GM21737 (cell line): ENCODE data around the gene SYPL1.
"Not testable (repeated sequence)": the region's sequence is repeated elsewhere in the genome, so short reads cannot be mapped to it uniquely, and the experiment has no call there.

ENCODE experiments used
- ATAC-seq: cut with Tn5 transposase; IDR thresholded peaks from one replicate; pipeline ENCODE4 v1.9.1; 2021; ENCODE audit warnings: mild to moderate bottlenecking, moderate library complexity; ENCODE audit not compliant: unreplicated experiment

The SYPL1 gene

DNA sequence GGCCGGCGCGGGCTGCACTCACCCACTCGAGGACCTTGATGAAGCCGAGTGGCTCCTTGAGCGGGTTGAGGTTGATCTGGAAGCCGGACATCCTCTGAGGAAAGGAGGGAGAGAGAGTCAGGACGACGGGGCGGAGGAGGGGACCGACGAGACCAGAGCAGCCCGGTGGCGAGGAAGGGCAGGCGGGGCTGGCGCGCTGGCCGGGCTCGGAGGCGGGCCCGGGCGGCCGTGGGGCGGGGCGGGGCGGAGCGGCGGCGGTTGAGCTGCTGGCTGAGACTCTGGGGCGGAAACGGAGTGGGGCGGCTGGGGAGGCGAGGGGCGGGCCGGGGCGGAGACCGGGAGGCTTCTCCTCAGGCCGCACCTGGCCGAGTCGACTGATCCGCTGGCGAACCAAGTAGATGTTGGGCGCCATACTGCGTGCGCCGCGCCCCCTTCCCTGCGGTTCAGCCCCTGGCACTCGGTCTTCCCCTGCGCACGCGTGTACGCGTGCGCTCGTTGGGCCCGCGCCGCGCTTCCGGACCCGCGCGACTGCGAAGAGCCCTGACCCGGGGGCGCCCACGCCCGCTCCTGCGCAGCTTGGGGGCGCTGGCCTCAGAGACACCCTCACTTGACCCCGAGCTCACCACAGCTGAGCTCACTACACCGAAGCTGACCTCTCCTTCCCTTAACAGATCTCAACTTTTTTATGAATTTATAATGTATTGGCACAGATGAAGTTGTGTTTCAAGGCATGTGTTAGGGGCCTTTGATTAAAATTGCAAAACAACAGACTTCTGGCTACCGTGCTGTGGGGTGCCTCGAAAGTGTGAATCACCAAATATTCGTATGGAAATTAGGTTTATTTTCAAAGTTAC, at the start of gene SYPL1:
Gene SYPL1 (minus strand): TSS at position 195 of the 854 bp plus-strand sequence. CDS start 104 bp downstream, at position 91.
- ATAC-seq, result peak; percentile 77

DNA sequence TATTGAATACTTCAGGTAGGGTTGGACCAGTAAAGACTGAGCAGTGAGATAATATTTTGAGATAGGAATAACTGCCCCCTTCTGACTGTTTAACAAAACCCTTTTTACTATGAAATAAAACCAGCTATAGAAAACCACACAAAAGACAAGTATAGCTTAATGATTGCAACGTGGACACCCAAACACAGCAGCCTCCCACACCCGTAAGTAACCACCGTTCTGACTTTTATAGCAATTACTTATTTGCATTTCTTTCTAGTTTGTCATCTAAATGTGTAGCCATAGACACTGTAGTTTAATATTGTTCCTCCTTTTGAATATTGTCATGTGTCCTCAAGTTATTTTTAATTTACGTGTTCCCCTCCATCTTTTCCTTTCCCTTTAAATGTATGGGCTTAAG, 42.9 kb upstream of the SYPL1 start:
- no peak for ATAC-seq

DNA sequence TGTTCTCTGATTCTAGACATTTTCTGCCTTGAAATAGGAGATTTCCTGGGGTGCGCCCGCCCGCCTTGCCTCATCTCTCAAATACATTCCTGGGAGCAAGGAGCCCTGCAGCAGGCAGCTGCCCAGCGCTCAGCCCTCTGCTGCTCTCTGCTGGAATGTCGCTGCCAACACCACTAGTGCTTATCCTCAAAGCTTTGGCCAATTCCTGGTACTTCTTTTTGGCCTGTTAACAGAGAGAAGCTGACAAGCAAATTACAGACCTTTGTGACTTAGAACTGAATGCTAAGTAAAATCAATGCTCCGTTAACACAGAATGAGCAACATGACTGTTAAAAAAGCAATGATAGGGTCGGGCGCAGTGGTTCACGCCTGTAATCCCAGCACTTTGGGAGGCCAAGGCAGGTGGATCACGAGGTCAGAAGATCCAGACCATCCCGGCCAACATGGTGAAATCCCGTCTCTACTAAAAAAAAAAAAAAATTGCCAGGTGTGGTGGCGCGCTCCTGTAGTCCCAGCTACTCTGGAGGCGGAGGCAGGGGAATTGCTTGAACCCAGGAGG, 41.9 kb upstream of the SYPL1 start:
- ATAC-seq, result peak; percentile 73

DNA sequence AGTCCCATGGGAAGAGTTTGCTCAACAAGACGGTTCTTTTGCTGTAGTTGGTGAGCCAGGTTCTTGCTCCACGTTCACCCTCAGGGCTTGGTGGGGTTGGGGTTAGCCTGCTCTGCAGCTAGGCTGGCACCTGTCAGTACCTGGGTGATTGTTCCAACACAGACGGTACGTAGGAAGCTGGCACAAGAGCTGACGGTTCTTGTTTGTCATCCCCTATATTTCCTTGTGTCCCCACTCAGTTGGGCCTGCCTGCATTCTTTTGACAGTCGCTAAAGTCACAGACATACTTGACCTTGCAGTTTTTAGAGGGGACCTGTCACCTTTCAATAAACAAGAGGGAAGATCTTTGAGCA, 40.2 kb upstream of the SYPL1 start:
- ATAC-seq, result no peak

DNA sequence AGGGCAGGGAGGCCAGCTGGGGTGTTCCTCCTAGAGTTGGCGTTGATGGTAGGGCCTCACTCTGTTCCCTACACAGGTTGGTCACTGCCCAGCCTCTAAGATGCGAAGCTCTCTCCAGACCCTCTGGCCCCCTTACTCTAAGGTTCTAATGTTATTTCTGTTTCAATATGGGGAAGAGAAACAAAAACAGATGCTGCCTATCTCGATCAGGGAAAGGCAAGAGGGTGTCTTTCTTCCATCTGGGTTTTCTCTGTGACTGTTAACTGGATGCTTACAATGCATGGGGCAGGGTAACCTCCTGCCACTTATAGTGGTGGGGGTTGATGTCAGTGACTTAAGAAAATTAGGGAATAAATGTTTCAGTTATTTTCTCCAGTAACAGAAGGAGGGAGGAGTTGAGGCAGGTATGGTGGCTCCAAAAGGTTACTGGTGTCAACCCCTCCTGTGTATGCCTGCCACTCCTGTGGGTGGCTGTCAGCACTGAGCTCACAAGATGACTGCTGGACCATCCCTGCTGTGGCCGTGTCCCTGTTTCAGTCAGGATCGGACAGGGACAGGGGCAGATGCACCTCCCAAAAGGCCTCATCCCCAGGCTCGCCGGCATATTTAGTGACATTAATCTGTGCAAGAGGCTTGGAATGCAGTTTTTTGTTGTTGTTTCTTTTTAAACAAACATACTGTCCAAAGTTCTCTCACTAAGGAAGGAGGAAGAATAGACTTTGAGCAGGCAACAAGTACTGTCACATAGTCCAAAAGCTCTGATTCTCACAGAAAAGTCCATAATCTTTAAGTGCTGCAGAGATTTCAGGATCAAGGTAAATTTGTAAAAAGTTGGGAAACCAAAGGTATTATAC, 39.6 kb upstream of the SYPL1 start:
- ATAC-seq, result no peak

DNA sequence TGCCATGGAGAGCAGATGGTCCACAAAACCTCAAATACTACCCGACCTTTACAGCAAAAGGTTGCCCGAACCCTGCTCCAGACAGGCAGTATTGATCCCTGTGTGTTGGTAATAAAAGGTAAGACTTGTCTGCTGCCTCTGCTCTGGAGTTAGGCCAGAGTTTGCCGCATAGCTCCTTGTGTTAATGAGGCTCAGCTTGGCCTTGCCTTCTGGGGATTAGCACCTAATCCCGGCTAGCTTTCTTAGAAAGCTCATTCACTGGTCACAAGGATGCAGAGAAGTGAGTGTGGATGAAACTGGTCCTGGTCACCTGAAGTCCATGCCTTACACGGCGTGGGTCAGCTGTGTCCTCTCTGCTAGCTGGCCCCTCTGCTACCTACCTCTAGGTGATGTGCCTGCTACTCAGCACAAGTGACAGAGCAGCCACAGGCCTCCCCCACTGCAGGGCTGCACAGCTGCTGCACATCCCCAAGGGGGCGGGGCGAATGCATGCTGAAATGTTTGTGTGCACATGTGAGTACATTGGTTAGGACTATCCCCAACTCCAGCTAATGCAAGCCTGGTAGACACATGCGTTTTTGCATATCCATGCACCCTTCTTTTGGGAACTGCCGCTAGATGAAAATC, 31.7 kb upstream of the SYPL1 start:
- no peak for ATAC-seq

DNA sequence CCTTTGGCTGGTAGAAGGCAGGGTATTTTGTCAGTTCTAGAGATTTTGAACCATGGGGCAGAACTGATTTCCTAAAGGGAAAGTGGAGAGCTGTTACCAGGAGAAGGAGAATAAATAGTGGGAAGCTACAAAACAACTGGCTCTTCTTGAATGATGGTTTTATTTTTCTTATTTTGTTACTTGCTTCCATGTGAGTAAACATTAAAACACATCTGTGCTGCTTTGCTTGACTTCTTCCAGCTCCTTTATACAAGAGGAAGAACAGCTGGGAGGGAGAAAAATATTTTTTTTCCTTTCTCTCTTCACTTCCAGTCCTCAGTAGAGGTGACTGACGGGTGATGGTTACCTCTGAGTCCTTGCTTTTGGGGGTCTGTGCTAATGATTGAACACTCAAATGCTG, 30.0 kb upstream of the SYPL1 start:
- ATAC-seq, result no peak

DNA sequence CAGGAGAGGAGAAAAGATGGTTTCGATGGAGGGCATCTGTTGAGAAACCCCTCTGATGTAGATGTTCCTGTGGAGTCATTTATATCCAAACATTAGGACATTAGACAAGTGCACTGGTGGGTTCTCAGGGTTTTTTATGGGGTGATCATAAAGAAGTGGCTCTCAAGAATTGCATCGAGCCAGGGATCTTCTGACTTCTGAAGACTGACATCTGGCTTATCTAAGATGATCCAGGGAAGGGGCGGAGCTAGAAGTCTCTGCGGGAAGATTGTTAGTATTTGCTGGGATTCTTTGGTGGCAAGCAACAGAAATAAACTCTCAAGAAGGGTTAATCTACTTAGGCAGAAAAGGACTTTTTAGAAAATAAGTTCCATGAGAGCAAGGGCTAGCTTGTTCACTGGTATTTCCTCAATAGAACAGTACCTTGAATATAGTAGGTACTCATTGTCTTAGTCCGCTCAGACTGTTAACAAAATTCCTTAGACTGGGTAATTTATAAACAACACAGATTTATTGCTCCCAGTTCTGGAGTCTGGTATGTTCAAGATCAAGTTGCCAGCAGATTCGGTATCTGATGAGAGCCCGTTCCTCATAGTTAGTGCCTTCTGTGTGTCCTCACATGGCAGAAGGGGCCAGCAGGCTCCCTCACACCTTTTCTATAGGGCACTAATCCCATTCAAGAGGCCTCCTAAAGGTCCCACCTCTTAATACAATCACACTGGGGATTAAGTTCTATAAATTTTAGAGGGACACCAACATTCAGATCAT, 28.5 kb upstream of the SYPL1 start:
- ATAC-seq, result no peak

DNA sequence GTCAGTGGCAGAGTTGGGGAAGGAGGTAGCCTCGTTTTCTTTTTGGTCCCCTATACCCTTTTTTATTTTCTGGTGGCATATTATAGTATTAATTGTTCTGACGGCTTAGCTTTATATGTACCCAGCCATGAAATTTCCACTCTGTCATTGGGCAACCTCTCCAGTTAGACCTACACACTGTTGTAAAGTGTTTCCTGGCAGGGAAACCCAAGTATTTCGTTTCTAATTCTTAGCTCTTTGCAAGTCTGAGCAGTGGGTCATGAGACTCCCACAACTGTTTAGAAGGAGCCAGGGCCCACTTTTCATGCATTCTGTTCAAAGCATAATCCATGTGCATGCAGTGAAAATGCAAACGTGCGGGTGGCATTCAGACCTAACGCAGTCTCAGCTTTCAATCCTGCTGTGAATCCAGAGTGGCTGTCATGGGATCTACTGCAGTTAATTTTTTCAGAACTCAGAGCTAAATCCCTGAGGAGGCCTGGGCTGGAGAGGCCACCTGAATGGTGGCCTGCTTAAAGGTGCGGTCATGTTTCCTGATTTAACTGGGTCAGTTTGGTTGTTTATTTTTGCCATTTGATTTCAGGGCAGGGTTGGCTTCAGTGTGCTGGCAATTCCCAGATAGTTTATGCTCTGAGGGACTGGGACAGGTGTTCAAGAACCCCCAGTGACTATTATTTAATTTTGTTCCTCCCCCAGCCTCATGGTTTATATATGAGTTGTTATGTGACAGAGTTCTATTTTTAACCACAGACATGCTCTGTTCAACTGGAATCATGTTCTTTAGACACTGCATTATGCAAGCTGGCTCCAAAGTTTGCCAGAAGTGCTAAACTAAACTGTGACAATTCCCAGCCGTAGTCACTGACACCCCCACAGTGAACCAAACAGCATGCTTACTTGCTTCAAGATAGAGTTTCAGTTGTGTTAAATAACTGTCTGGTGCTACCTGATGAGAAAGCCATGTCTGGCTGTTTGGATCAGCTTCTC, 27.4 kb upstream of the SYPL1 start:
- no peak for ATAC-seq

DNA sequence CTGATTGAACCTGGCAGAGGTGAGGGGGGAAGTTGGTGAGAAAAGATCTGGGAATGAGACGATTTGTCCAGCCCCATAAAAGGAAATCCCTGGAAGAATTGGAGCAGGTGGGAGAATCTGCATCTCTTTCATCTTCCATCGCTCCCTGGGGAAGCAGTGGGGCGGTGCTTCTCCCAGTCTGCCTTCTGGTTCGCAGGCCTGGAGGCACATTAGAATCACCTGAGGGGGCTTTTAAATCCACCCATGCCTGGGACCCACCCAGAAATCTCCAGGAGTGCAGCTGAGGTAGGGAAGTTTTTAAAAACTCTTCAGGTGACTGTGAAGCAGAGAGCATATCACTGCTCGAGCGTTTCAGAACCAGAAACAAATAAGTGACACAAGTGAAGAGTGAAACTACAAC, 26.7 kb upstream of the SYPL1 start:
- no peak for ATAC-seq

DNA sequence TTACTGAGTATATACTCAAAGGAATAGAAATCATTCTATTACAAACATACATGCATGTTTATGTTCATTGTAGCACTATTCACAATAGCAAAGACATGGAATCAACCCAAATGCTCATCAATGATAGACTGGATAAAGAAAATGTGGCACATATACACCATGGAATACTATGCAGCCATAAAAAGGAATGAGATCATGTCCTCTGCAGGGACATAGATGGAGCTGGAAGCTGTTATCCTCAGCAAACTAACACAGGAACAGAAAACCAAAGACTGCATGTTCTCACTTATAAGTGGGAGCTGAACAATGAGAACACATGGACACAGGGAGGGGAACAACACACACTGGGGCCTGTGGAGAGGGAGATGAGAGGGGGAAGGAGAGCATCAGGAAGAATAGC, 26.1 kb upstream of the SYPL1 start:
- ATAC-seq, result not testable (repeated sequence)

DNA sequence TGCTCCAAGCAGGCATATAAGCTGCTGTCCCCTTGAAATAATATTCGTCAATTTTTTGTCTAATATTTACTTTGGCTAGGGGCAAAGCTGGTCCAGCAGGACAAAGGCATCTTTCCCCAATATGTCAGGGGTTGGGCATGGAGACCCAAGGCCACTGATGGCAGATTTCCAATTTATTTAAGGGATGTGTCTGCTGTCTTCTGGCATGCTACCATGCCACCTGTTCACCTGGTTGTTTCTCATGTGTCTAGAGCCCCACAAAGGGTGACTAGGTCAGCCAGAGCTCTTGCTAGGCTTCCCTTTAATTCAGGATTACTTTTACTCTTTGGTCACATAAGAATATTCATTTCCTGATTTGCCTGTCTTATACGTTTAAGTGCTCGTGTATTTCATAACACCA, 22.1 kb upstream of the SYPL1 start:
- no peak for ATAC-seq

DNA sequence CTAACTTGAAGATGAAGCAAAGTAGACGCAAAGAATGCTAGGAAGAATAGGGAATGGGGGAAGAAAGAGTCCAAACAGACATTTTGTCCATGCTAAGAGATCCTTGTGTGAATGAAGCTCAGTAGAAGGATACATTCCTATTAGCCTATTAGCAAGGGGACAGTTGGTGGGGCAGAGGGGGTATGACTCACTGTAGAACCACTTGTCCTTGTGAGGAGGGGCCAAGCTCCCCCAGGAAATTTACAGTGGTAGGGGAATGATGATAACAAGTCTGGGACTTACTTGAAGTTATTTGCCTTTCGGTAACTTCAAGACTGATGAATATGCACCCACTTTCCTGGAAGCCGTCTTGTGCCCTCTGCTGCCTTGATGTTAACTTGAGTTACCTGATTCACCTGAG, 17.2 kb upstream of the SYPL1 start:
- ATAC-seq, result no peak

DNA sequence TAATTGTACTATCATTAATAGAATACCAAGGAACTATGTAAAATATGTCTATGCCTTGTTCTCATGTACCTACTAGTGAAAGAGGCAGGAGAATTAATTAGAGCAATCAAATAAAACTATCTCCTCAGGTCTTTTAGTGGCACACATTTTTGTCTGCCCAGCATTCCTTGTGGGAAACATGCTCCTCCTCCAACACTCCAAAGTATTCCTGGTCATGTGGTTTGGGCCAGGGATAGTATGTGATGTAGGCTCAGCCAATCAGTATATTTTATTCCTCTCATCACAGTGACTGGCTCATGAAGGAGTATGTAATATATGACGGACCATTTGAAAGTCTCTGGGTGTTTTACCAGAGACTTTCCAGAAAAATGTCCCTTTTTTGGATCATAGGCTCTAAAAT, 16.7 kb upstream of the SYPL1 start:
- ATAC-seq, result no peak

DNA sequence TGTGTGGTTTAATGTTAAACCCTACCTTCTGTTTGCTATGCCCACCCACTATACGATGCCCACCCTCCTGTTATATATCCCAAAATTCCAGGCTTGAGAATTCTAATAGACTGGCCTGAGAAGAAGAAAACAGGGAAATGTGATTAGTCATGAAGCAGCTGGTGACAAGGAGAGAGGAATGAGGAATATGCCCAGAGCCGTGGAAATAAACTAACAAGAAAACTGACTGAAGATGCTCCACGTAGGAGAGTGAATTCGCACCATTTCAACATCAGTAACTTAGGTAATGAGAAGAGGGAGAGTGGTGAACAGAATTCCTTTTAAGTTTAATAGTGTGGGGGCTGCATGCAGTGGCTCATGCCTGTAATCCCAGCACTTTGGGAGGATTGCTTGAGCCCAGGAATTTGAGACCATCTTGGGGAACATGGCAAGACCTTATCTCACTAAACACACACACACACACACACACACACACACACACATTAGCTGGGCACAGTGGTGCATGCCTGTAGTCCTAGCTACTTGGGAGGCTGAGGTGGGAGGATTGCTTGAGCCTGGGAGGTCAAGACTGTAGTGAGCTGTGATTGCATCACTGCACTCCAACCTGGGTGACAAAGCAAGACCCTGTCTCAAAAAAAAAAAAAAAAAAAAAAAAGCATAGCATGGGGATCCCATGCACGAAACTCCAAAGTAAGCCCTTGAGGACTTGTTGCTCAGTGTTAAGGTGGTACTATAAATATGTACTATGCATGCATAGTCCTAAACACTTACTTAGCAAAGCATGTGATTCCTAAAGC, 16.1 kb upstream of the SYPL1 start:
- ATAC-seq, result no peak

DNA sequence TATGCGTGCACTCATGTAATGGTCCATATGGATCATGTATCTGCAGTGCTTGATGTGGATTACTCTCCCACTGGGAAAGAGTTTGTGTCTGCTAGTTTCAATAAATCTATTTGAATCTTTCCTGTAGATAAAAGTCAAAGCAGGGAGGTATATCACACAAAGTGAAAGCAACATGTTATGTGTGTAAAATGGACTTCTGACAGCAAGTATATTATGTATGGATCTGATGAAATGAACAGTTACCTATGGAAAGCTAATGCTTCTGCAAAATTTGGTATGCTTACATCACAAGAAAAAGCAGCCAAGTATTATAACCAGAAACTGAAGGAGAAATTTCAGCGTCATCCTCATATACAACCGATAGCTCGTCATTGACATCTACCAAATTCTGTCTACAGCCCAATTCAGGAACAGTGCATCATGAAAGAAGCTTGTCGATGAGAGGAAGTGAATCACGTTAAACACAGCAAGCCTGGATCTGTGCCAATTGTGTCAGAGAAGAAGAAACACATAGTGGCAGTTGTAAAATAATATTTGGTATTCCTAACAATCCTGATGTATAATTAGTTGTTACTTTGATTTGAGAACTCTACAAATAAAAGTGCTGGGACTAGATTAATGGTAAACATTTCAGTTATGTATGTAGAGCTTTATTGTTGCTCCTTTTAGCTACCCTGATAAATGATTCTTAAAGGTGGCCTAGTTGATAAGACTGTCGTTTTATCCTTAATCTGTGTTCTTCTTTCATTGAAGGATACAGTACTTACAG, 14.2 kb upstream of the SYPL1 start:
- no peak for ATAC-seq

DNA sequence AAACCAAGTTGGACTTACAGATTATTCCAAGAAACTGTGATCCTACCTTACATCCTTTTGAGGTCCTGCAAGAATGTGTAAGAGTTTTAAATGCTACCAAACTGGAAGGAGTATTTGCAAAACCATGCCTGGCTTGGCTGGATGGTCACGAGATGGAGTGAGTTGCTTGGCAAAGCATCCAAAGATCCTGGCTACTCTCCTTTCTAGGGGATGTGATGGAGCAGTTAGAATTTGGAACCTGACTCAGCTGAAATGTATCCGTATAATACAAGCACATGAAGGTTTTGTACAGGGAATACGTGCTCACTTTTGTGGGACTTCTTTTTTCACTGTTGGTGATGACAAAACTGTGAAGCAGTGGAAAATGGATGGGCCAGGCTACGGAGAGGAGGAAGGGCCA, 13.3 kb upstream of the SYPL1 start:
- ATAC-seq, result no peak

DNA sequence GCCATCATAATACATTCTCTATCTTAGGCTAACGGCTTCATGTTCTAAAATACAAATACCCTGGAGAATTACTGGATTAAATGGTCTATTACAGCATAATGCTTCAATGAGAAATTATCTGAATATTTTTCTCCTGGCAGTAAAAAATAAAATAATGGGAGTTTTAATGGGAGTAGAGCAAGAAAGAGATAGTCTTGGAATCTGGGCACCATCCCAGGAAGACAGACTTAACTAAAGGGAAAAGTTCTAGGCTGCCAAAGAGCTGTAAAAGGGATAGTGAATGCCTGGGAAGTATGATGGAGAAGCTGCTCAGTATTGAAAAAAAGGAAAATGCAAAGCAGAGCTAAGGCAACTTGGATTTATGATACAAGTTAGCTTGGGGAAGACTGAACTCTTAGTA, 12.1 kb upstream of the SYPL1 start:
- ATAC-seq, result no peak
